ENCODE results near the gene TACR2.
"Not testable (repeated sequence)": the region's sequence is repeated elsewhere in the genome, so short reads cannot be mapped to it uniquely, and the experiment has no call there.

Gene TACR2

DNA sequence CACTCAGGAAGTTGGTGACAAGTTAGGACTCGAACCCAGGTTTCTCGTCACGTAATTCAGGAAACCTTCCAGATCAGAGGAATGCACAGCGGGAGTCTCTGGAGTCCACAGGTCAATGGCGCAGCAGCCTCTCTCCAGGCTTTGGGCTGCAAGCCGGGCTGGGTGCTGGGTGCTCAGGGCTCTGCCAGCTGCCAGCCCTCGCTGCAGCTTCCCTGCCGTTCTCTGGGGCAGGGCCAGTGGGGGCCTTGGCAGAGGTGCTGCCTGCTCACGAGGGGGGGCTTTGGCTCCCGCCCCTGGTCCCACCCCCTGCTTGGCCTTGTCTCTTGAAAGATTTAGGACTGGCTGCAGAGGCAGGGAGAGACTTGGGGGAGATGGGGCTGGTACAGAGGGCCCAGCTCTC, at the start of gene TACR2:
TACR2 (minus strand) TSS at position 224 of the 400 bp plus-strand sequence. CDS start 595 bp downstream, outside the sequence.
- DNase-seq: no peak

DNA sequence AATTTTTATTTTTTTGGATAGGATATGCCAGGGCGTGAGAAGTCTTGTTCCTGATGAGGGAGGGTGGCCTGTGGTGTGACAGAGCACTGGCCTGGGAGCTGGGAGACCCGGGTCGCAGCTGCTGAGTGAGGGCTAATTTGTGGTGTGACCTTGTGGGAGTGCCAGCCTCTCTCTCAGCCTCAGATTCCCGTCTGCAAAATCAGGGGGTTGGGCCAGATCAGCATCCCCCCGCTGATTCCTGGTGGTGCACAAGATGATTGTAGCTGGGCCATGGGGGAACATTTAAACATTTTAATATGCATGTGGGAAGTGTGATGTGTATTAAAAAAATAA, 49.4 kb upstream of the TACR2 start:
- DNase-seq: no peak

DNA sequence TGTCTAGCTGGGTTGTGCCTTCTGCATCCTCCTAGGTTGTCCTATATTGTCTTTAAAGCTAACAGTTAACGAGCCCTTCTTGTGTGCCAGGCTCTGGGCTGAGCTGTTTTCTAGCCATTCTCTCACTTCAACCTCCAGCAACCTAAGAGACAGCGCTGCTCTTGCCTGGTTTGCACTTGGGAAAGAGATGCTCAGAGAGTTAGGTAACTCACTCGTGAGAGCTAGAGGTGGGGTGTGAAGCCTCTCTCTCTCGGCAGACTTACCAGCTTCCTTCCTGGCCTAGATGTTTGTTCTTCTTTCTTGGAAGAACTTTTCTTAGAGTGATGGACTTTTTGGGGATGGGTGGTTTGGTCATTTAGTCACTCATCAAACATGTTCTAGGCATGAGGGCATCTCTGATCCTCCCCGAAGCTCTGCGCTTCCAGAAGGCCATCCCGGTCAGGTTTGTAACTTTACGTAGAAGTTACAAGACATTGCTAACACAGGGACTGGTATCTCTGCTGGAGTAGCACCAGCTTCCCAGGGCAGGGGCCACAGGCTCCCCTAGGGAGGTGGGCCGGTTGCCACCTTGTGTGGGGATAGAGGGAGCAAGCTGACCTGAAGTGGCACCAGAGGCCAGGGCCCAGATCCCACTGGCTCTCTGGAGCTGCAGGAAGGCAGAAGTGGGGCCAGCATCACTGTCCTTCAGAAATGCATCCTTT, 48.9 kb upstream of the TACR2 start:
- DNase-seq: no peak

DNA sequence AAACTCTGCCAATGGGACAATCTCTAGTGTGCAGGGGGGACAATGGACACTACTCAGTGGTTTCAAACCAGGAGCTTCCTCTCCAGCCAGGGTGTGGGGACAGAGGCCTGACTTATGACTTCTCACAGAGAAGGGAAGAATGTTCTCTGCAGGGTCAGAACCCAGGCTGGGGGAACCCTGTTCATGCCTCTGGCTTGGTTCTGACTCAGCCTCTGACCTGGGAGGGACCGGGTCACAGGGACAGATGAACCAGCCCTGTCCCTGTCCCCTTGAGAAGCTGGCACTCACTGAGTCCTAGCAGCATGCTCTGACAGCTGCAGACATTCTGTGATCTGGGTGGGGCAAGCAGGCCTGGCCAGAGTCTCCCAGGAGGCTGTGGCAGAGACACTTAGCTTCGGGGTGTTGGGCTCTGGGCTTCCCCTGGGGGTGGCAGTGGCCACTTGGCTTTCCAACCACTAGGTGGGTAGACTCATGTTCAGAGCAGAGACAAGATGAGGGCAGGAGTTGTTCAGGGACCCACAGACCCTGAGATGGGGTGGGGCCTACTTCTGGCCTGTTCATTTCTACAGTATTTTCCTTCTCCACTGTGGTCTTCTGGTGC, 48.2 kb upstream of the TACR2 start:
- peak; percentile 15 for DNase-seq

DNA sequence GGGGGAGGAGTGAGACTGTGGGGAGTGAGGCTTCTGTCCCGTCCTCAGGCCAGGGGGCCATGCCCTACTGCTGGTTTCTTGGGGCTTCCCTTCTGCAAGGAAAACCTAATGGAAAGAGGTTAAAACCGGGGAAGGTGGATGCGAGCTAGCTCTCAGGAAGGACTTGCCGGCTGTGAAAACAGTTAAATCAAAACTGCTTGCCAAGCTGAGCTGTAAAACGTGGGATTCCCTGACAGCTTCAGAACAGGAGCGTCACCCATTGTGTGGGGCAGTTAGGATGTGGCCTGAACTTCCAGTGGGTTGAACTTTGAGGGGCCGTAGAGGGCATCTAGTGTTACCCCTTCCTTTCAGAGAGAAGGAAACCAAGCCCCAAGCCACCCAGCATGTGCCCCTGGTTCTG, 47.7 kb upstream of the TACR2 start:
- DNase-seq: no peak

DNA sequence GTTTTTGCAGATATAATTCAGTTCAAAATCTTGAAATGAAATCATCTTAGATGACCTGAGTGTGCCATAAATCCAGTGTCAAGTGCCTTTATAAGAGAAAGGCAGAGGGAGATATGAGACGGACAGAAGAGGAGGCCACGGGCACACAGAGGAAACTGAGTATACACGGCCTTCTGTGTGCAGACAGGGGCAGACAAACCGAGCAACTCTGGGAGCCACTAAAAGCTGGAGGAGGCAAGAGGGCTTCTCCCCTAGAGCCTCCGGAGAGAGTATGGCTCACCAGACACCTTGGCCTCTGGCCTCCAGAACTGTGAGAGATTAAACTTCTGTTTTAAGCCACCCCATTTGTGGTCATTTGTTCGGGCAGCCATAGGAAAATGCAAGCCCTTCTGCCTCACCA, 47.2 kb upstream of the TACR2 start:
- no peak for DNase-seq

DNA sequence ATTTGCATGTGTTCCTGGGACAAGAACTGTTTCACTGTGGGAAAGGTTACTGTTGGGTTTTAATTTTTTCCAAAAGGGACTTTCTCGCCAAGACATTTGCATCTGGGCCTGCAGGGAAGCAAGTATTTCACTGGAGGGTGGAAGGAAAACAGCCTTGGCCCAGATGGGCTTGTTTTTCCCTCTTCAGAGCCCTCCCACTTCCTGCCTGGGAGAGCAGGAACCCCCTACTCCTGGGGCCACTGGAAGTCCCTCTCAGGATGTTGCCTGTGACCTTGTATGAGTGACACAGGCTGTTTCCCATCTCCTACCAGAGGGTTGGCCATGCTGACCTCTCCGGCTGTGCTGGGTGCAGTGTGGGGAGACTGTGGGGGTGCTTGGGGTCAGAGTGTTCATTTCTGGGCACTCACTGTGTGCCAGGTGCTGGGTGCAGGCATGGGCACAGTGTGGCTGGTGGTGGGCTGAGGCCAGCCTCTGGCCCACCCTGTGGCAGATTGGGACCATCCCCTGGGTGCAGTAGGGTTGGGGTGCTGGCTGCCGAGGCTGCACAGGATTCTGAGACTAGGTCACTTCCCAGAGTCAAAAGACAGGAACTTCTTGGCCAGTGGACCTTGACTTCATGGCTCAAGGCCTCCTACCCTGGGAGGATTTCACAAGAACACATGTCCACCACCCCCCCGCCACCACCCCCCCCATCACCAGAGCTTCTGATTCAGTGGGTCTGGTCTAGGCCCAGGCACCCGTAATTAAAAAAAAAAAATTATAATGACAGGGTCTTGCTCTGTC, 44.7 kb upstream of the TACR2 start:
- DNase-seq: no peak

DNA sequence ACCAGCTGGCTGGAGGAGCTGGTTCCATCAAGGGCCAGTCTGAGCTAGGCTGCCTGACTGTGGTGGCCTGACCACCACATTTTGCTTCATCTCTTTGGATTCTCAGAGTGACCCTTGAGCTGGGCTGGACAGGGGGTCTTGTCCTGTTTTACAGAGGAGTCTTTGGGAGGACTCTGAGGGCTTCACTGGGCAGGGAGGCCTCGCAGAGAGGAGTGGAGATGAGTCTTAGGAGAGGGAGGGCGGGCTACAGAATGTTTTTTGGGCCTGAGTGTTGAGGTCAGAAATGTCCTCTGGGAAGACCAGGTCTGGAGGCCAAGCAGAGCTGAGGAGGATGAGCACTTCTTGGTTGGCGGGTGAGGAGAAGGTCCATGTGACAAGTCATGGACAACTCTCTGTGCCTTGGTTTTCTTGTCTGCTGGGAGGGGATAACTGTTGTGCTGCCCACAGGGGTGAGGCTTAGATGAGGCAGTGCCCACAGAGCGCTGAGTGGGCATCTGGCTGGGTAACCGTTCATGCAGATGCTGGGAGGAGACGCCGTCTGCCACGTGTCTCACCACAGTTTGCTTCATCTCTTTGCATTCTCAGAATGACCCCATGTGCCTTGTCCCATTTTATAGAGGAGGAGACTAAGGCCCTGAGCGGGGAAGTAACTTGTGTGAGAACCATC, 44.0 kb upstream of the TACR2 start:
- DNase-seq: no peak

DNA sequence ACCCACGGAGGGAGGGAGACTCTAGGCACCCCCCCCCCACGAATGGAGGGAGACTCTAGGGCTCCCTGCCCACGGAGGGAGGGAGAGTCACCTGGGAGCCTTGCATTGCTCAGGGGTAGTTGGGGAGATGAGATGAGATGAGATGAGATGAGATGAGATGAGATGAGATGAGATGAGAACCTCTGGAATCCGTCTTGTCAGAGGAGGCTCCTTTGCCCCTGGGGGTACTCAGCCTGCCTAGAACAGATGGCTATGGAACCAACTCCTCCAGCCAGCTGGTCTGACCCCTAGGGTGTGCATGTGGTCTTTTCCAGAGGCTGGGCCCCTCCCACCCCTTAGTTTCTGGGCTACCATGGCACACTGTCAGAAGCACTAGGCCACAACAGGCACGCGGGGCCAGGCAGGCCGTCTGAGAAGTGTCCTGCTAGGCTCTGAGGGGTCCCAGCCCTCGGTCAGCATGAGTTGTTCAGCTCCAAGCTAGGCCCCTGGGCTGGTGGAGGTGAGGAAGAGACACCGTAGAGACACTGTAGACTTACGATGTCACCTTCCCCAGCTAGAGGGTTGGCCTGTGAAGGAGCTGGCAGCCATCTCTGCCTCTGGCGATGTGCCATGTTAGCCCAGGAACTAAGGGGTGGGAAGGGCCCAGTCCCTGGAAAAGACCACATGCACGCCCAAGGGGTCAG, 43.3 kb upstream of the TACR2 start:
- DNase-seq: no peak

DNA sequence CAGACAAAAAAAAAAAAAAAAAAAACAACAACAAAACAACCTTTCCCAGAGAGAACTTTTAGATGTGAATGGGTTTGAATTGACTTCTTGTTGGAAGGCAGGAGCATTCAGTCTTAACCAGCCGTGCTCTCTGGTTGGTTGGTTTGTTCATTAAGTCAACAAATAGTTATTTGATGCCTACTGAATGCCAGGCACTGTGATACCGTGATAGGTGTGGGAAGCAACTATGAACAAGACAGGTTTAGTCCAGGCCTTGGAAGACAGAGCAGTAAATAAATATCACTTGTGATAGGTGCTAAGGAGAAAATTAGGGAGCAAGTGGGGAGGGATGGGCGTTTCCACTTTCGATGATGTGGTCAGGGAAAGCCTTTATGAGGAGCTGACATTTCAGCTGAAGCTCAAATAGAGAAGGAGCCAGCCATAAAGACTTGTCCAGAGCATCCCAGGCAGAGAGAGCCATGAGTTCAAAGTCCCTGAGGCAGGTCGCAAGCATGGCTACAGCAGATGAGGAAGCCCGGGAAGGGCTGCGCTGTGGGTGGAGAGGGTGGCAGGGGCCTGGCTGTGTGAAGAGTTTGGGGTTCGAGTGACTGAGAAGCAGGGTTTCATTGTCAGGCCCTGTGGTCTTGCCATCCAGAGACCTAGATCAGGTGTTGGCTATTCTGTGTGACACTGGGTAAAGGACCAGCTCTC, 42.5 kb upstream of the TACR2 start:
- DNase-seq: no peak

DNA sequence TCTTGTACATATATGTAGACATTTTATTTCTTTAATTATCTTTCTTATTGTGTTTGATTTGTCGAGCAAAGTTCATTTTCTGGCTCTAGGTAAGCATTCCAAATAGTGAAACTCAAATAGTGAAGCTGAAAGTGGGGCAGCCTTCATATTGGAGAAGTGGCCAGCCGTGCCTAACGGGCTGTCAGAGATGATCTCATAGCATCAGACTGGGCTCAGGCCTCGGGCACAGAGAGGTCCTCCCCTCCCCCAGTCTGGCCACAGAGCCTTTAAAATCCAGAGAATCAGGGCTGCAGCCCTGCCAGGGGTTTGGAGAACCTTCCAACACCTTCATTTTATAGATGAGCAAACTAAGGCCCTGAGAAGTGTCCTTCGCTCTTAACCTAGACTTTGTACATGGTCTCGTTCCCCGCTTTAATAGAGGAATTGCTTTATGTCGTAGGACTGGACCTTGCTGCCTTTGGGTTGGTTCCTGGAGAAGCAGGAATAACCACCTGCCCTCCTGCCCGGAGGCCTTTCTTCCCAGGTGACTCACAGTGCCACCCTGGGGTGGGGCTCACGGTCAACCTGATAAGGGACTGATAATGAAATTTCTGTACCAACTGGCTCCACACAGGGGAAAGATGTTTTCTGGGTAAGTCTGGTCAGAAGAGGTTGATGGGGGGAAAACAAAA, 41.8 kb upstream of the TACR2 start:
- no peak for DNase-seq

DNA sequence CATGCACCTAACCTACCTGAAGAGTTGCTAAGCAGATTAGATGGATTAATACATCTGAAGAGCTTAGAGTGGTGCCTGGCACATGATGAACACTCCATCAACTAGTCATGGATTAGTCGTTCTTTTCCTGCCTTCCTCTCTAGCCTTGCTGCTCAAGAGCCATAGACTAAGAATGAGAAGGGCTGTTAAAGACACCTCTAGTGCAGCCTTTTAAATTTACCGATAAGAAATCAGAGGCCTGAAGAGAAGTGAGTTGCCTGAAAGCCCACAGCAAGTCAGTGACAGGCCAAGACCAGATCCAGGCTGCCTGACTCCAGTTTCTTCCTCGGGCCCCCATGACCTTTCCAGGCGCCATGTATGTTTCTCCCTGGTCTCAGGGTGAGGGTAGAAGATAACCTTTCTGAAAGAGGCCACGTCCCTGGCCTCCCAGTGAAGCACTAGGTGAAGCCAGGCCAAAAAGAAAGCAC, 41.1 kb upstream of the TACR2 start:
- no peak for DNase-seq

DNA sequence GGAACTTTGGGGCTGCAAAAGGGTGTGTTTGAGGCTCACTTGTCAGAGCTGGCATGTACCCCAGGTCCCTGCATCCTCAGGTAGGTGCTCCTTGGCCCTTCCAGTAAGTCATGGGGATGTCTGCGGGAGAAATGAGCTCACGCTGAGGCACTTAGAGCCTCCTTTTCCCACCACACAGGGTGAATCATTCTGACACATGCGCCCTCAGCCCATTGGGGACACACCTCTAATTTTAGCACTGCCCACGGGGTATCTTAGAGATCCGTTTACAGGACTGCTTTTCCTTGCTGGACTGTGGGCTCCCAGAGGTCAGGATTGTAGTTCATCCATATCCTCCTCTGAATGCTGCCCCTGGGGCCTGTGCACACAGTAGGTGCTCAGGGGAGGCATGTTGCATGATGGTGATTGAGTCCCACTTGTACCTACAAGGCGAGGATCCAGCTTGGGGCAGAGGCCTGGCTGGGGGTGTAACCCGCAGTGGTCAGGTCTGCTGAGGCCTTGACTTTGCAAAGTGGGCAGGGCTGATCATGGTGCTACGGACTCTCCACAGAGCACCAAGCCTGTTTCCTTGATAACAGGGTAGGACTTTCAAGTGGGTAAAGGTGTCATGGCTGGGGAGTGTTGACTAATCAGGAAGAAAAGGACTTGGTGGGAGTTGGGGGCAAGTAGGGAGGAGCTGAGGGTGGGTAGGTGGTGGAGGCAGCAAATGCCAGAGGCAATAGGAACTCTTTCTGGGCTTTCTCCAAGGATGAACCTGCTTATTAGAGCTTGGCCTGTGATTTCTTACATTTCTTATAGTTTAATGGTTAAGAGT, 40.4 kb upstream of the TACR2 start:
- no peak for DNase-seq

DNA sequence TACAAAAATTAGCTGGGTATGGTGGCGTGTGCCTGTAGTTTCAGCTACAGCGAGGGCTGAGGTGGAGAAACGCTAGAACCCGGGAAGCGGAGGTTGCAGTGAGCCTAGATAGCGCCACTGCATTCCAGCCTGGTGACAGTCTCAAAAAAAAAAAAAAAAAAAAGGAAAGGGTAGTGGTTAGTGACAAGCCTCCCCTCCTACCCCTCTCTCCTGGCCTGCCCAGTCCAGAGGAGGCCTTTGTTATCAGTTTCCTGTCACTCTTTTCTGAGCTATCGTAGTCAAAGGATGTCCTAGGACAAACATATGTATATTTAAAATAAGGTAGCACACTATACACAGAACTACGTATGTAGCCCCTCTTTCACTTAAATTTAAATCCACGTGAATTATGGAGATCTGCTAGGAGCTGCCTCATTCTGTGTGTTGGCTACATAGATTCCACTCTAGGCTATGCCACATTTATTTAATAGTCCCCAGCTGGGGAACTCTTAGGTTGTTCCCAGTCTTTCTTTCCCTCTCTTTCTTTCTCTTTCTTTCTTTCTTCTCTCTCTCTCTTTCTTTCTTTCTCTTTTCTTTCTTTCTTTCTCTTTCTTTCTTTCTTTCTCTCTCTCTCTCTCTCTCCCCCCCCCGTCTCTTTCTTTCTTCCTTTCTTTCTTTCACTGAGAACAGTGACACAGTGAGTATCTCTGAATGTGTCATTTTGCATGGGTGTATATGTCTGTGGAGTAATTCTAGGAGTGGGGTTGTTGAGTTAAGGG, 38.5 kb upstream of the TACR2 start:
- no peak for DNase-seq

DNA sequence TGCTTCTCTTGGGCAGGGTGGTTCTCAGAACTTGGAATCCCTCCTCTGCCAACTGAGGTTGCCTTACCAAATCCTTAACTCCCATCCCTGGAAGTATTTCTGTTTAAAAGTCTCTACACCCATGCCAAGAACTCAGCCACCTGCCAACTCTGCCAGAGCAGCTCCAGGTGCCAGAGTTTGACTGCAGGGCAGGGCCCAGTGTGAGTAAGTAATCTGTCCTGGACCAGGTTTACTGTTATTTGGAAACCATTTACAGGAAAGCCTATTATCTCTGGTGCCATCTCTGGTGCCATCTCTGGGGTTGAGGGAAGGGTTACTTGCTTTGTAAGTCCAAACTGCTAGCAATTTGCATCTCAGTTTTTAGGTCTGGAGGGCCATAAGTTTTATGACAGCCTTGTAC, 37.1 kb upstream of the TACR2 start:
- no peak for DNase-seq

DNA sequence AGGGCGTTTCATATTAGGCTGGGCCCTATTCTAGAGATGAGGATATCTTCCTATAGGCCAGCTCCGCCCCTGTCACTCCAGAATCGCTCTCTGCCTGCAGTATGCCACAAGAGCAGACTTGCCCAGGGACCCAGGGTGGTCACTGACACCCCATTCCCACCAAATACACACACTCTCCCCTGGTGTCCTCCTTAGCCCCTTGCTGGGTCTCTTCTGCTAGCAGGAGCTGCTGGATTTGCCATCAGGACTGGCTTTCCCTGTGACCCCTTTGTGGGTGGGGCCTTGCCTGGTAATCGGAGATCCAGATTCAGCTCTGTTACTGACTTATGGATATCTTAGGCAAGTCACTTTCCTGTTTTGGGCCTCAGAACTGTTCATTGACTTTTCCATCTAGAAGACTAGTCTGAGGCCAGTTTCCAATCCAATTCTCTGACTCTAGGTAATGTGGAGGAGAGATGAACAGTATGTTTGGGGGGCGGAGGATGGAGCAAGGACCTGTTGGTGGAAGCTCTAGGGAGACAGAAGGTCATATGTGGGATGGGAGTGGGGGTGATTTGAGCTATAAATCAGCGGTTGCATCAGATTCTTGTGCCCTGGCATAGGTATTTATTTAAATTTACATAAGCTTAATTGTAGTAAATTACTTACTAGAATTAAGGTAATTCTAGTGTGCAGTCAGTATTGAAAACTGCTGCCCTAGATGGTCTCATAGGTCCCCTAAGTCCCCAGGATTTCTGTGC, 36.1 kb upstream of the TACR2 start:
- no peak for DNase-seq

DNA sequence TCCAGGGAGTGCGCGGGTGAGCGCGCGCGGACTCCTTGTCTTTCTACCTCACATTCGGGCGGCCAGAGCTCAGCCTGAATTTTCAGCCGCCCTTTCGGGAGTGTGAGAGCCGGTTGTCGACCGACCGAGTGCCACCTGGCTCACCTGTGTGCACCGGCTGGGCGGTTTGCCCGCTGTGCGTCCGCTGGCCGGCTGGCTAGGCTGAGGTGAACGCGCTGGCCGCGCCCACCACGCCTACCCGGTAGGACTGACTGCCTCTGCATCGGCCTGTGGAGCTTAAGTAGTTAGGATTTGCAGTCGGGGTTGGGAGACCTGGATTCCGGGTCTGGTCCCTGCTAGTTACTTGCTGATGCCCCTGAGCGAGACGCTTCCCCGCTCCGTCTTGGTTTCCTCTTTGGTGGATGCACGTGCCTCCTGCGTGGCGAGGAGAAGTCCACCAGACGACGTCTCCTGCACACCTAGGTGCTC, 35.1 kb upstream of the TACR2 start:
- no peak for DNase-seq

DNA sequence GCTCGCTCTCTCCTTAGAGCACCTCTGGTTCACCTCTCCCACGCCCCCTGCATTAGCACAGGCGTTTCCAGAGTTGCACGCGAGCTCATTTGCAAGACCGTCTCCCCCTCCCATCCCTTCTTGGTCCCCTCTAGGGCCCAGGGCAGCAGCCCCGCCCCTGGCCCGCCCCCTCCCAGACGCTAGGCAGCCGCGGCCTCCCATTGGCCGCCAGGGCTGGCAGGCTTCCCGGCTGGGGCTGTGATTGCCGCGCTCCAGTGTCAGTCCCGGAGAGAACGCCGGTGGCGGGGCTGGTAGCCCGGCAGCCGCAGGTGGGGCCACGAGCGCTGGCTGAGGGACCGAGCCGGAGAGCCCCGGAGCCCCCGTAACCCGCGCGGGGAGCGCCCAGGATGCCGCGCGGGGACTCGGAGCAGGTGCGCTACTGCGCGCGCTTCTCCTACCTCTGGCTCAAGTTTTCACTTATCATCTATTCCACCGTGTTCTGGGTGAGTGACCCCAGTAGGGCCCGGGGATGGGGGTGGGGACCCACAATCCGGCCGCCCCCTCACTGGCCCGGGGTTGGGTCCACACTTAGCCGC, 34.6 kb upstream of the TACR2 start, which contains the start of gene TSPAN15:
TSPAN15 (plus strand) TSS at position 257 of the 575 bp plus-strand sequence; CDS start at position 387, 130 bp downstream.
- DNase-seq: peak; percentile 77

DNA sequence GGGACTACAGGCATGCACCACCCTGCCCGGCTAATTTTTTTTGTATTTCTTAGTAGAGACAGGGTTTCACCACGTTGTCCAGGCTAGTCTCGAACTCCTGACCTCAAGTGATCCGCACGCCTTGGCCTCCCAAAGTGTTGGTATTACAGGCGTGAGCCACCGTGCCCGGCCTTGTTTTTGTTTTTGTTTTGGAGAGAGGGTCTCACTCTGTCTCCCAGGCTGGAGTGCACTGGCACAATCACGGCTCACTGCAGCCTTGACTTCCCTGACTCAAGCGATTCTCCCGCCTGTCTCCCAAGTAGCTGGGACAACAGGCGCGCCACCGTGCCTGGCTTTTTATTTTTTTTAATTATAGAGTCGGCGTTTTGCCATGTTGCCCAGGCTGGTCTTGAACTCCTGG, 33.7 kb upstream of the TACR2 start:
- not testable (repeated sequence) for DNase-seq

Data from CD4-positive, alpha-beta T cell treated with Interferon gamma for 1 hour (primary cell).